Activated CD8-positive, alpha-beta T cell treated with anti-CD3 and anti-CD28 coated beads, Interleukin-2, amount 10 ng/mL, durations not matched to agents 7 days and 5 days (primary cell): ENCODE results near the gene PDE4B. TPM values are rescaled to one million over a fixed set of nuclear protein-coding genes. Genes with fewer than 3 reads are reported as not detected.
A peak's percentile ranks its signal among the peaks of the same experiment; 100 is the strongest.

Experiments used
- ATAC-seq: fragments of 150-1000 bp; cut with Tn5 transposase; one replicate; pipeline ENCODE4 v1.10.0; 2021; ENCODE audit warnings: moderate library complexity
- CTCF ChIA-PET: fragments of 350-600 bp; sonication (Branson Sonifier 250); formaldehyde crosslinking; loops from one replicate; lab custom pipeline; 2021; ENCODE audit warnings: antibody characterized with exemption; lab: Charles Lee
- POLR2A ChIA-PET: fragments of 350-600 bp; sonication (Branson Sonifier 250); formaldehyde crosslinking; loops from one replicate; lab custom pipeline; 2021; ENCODE audit warnings: antibody characterized with exemption; lab: Charles Lee
- DNase-seq: peaks from one replicate; pipeline ENCODE4 v3.0.0-alpha.2; 2020
- H3K27ac Mint-ChIP-seq: one replicate; pipeline ENCODE4 v1.8.0; 2021; ENCODE audit warnings: mild to moderate bottlenecking, mixed read lengths
- H3K27me3 Mint-ChIP-seq: one replicate; pipeline ENCODE4 v1.8.0; 2021; ENCODE audit warnings: low read depth, mixed read lengths
- H3K36me3 Mint-ChIP-seq: one replicate; pipeline ENCODE4 v1.8.0; 2021; ENCODE audit warnings: low read depth, mixed read lengths
- H3K4me1 Mint-ChIP-seq: one replicate; pipeline ENCODE4 v1.8.0; 2021; ENCODE audit warnings: low read depth, mixed read lengths
- H3K4me3 Mint-ChIP-seq: one replicate; pipeline ENCODE4 v1.8.0; 2021; ENCODE audit warnings: mild to moderate bottlenecking, mixed read lengths
- H3K9me3 Mint-ChIP-seq: one replicate; pipeline ENCODE4 v1.8.0; 2022; ENCODE audit warnings: mixed read lengths; ENCODE audit not compliant: insufficient read depth
- total RNA-seq, 2 experiments: library from RNA; stranded (reverse); gene quantifications; one replicate each; pipeline ENCODE4 v1.2.3, GENCODE V29; 2021

Gene PDE4B
- total RNA-seq, 2 experiments from 2014 or later, result 21.4 to 24.3 TPM

GRCh38 chr1:66370462-66370971 is 577.8 kb downstream of the PDE4B start:
- DNase-seq (no peak), ATAC-seq (peak; percentile 14)
- H3K9me3 Mint-ChIP-seq, result no peaks in the 10 kb centered on the region
- H3K27ac Mint-ChIP-seq, result peak overlapping the region; percentile 40
- H3K4me1 Mint-ChIP-seq, result peaks cover 80% of the 10 kb centered on the region
- H3K4me3 Mint-ChIP-seq, result no peak overlapping the region
- H3K36me3 Mint-ChIP-seq, result peaks cover 78% of the 10 kb centered on the region
- POLR2A ChIA-PET, result interaction anchor here (0.6 to 1.2 kb wide), 4 partner anchors 21 to 138 kb away, joined by 3 to 5 read pairs (median 4); no protein-coding TSS in a partner anchor
- H3K27me3 Mint-ChIP-seq, result no peaks in the 10 kb centered on the region
- CTCF ChIA-PET, result interaction anchor here (0.9 to 6.4 kb wide), 14 partner anchors 9 to 128 kb away, joined by 3 to 45 read pairs (median 4); no protein-coding TSS in a partner anchor

GRCh38 chr1:66371233-66372005 is 578.7 kb downstream of the PDE4B start:
- no peaks in the 10 kb centered on the region for H3K27me3 Mint-ChIP-seq
- ChIA-PET POLR2A (interaction anchor here (1.1 to 1.2 kb wide), 3 partner anchors 21 to 37 kb away, joined by 3 to 5 read pairs (median 3); no protein-coding TSS in a partner anchor), CTCF (interaction anchor here (1.2 to 6.4 kb wide), 13 partner anchors 8 to 129 kb away, joined by 3 to 45 read pairs (median 5); no protein-coding TSS in a partner anchor)
- no peak overlapping the region for H3K4me3 Mint-ChIP-seq
- H3K9me3 Mint-ChIP-seq, result no peaks in the 10 kb centered on the region
- H3K27ac Mint-ChIP-seq, result peak overlapping the region; percentile 80
- peaks cover 73% of the 10 kb centered on the region for H3K36me3 Mint-ChIP-seq
- peaks cover 72% of the 10 kb centered on the region for H3K4me1 Mint-ChIP-seq
- ATAC-seq (peak; percentile 24), DNase-seq (peak; percentile 40)

GRCh38 chr1:66372522-66373101 is 579.9 kb downstream of the PDE4B start:
- H3K27ac Mint-ChIP-seq, result peak overlapping the region; percentile 80
- ChIA-PET CTCF (interaction anchor here (0.6 to 6.4 kb wide), 8 partner anchors 11 to 130 kb away, joined by 3 to 45 read pairs (median 6); no protein-coding TSS in a partner anchor), POLR2A (no interaction called here)
- no peaks in the 10 kb centered on the region for H3K27me3 Mint-ChIP-seq
- H3K4me3 Mint-ChIP-seq, result peak overlapping the region; percentile 35
- H3K4me1 Mint-ChIP-seq, result peaks cover 60% of the 10 kb centered on the region
- peaks cover 61% of the 10 kb centered on the region for H3K36me3 Mint-ChIP-seq
- ATAC-seq (no peak), DNase-seq (no peak)
- no peaks in the 10 kb centered on the region for H3K9me3 Mint-ChIP-seq

DNA sequence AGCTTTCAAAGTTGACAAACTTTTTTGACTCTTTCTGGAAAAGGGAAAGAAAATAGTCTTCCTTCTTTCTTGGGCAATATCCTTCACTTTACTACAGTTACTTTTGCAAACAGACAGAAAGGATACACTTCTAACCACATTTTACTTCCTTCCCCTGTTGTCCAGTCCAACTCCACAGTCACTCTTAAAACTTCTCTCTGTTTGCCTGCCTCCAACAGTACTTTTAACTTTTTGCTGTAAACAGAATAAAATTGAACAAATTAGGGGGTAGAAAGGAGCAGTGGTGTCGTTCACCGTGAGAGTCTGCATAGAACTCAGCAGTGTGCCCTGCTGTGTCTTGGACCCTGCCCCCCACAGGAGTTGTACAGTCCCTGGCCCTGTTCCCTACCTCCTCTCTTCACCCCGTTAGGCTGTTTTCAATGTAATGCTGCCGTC is 580.5 kb downstream of the PDE4B start:
- DNase-seq (no peak), ATAC-seq (no peak)
- H3K4me3 Mint-ChIP-seq, result peak overlapping the region; percentile 35
- peaks cover 58% of the 10 kb centered on the region for H3K36me3 Mint-ChIP-seq
- H3K4me1 Mint-ChIP-seq, result peaks cover 58% of the 10 kb centered on the region
- CTCF ChIA-PET, result interaction anchor here (0.6 to 6.4 kb wide), 9 partner anchors 12 to 131 kb away, joined by 3 to 45 read pairs (median 5); no protein-coding TSS in a partner anchor
- H3K27ac Mint-ChIP-seq, result peak overlapping the region; percentile 80
- no peaks in the 10 kb centered on the region for H3K9me3 Mint-ChIP-seq
- H3K27me3 Mint-ChIP-seq, result no peaks in the 10 kb centered on the region
- POLR2A ChIA-PET, result no interaction called here

- ChIA-PET CTCF (interaction anchor here (1.4 to 6.4 kb wide), 5 partner anchors 21 to 71 kb away, joined by 4 to 45 read pairs (median 7); no protein-coding TSS in a partner anchor), POLR2A (interaction anchor here (0.7 kb wide), 1 partner anchor 28 kb away, joined by 4 read pairs; no protein-coding TSS in a partner anchor)
- Mint-ChIP-seq H3K27me3 (no peaks in the 10 kb centered on the region), H3K4me1 (peaks cover 54% of the 10 kb centered on the region), H3K4me3 (no peak overlapping the region), H3K36me3 (peaks cover 50% of the 10 kb centered on the region), H3K9me3 (no peaks in the 10 kb centered on the region), H3K27ac (peak overlapping the region; percentile 89)
- ATAC-seq (peak; percentile 34), DNase-seq (no peak)
These were observed 581.5 kb downstream of the PDE4B start for GRCh38 chr1:66374148-66374547.

DNA sequence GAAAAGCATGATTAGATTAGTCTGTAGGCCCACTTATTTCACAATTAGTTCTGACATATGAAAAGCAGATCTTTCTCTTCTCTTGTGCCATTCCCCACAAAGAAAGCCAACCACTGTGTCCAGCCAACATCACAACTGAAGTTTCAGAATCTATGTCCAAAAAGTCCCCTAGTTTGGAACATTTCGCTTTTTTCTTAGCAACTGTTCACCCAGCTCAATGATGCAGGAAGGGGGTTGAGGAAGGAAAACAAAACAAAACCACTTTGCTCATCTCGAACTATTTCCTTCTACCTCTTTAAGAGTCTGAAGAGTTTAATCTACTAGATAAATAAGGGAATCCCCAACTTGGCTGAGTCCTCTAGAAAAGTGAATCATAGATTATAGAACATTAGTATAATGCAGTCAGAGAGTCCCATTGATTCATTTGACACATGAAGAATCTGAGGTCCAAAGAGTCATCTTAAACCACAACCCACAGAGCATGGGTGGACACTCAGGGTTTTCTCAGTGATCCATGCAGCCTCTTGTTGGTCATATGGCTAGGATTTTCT is 581.9 kb downstream of the PDE4B start:
- Mint-ChIP-seq H3K9me3 (no peaks in the 10 kb centered on the region), H3K4me3 (peak overlapping the region; percentile 49), H3K27ac (peak overlapping the region; percentile 89), H3K4me1 (peaks cover 53% of the 10 kb centered on the region), H3K36me3 (peaks cover 46% of the 10 kb centered on the region), H3K27me3 (no peaks in the 10 kb centered on the region)
- ATAC-seq (peak; percentile 49), DNase-seq (no peak)
- CTCF ChIA-PET, result interaction anchor here (0.7 to 6.4 kb wide), 9 partner anchors 7 to 132 kb away, joined by 4 to 45 read pairs (median 7); no protein-coding TSS in a partner anchor
- POLR2A ChIA-PET, result interaction anchor here (0.7 to 1.0 kb wide), 2 partner anchors 32 to 62 kb away, joined by 3 read pairs; no protein-coding TSS in a partner anchor

DNA sequence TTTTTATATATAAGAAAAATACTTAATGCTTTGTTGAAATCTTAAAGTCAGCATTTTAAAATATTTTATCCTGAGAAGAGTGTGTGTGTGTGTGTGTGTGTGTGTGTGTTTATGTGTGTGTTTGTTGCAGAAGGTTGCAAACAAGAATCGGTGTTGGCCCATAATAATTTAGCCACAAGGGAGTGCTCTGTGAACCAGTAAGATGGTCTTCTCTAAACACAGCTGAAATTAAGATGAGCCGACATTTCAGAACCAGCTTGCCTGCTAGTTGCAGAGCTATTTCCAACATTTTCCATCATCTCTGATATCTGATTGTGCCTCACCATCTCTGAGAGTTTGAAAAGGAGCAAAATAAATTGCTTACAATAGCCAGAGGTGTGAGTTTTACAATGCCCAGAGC is 582.4 kb downstream of the PDE4B start:
- ATAC-seq (no peak), DNase-seq (no peak)
- Mint-ChIP-seq H3K9me3 (no peaks in the 10 kb centered on the region), H3K4me1 (peaks cover 52% of the 10 kb centered on the region), H3K4me3 (no peak overlapping the region), H3K27me3 (no peaks in the 10 kb centered on the region), H3K27ac (no peak overlapping the region), H3K36me3 (peaks cover 42% of the 10 kb centered on the region)
- ChIA-PET CTCF (interaction anchor here (0.7 to 6.4 kb wide), 8 partner anchors 8 to 132 kb away, joined by 4 to 45 read pairs (median 7); no protein-coding TSS in a partner anchor), POLR2A (interaction anchor here (0.7 to 1.0 kb wide), 3 partner anchors 22 to 61 kb away, joined by 3 read pairs; no protein-coding TSS in a partner anchor)

- Mint-ChIP-seq H3K27me3 (no peaks in the 10 kb centered on the region), H3K27ac (no peak overlapping the region), H3K4me1 (peaks cover 4% of the 10 kb centered on the region), H3K36me3 (peaks cover 15% of the 10 kb centered on the region), H3K9me3 (peaks cover 20% of the 10 kb centered on the region), H3K4me3 (no peak overlapping the region)
- POLR2A ChIA-PET, result no interaction called here
- CTCF ChIA-PET, result interaction anchor here (1.2 to 2.7 kb wide), 4 partner anchors 19 to 99 kb away, joined by 3 to 14 read pairs (median 6); no protein-coding TSS in a partner anchor
- ATAC-seq (no peak), DNase-seq (no peak)
These were observed 587.9 kb downstream of the PDE4B start for GRCh38 chr1:66380452-66381212.

DNA sequence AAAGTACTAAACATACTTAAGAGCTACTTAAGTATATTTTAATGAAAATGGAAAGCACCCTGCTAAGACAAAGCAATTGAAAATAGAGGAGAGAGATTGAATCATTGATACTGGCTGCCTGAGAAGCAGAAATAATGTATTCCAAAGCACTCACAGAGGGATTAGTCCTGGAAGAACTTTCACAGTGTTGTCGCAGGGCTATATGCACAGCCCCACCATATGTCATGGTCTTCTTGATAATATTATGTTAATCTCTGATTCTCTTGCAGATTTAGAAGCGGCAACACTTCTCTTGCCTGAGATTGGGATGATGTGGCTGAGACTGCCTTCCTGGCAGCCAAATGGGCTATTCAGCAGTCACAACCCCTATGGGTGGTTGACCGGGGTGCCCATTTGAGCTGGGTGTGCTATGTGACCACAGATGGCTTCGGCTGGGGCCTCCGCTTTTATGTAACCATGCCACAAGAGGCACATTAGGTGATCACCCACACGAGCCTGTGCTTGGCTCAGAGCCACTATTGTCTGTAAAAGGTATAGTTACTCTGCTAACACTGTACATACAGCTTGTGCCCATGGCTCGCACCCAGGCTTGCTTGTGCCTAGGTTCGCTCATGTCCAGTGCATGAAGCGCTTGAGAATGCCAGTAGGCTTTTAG is 589.1 kb downstream of the PDE4B start:
- no peak for DNase-seq
- Mint-ChIP-seq H3K27me3 (no peaks in the 10 kb centered on the region), H3K4me1 (peaks cover 4% of the 10 kb centered on the region), H3K36me3 (peaks cover 17% of the 10 kb centered on the region), H3K4me3 (no peak overlapping the region), H3K27ac (no peak overlapping the region), H3K9me3 (peaks cover 29% of the 10 kb centered on the region)
- ATAC-seq, result no peak
- POLR2A ChIA-PET, result no interaction called here
- CTCF ChIA-PET, result interaction anchor here (1.2 to 2.7 kb wide), 4 partner anchors 18 to 64 kb away, joined by 3 to 14 read pairs (median 6); no protein-coding TSS in a partner anchor

DNA sequence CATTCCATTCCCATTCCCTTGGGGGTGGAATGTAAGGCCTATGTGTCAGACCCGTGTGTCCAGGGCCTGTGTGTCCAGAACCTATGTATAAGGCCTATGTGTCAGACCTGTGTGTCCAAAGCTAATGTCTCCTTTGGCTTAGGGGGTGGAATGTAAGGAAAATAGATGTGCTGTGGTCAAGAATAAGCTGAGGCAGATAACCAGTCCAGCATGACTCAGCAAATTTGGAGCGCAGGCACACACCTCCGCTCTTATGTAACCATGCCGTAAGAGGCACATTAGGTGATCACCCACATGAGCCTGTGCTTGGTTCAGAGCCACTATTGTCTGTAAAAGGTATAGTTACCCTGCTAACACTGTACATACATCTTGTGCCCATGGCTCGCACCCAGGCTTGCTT is 590.5 kb downstream of the PDE4B start:
- CTCF ChIA-PET, result interaction anchor here (2.3 kb wide), 1 partner anchor 53 kb away, joined by 8 read pairs; no protein-coding TSS in a partner anchor
- peaks cover 36% of the 10 kb centered on the region for H3K9me3 Mint-ChIP-seq

More for the DNA sequence above, 590.5 kb downstream of the PDE4B start:
- no peak for DNase-seq
- POLR2A ChIA-PET, result no interaction called here
- peaks cover 17% of the 10 kb centered on the region for H3K36me3 Mint-ChIP-seq
- peaks cover 4% of the 10 kb centered on the region for H3K4me1 Mint-ChIP-seq
- H3K27ac Mint-ChIP-seq, result no peak overlapping the region
- no peak for ATAC-seq
- H3K4me3 Mint-ChIP-seq, result no peak overlapping the region
- H3K27me3 Mint-ChIP-seq, result no peaks in the 10 kb centered on the region
